GM19438 (cell line): ENCODE measurements around the gene SLC7A4.
A peak's percentile ranks its signal among the peaks of the same experiment; 100 is the strongest.

Experiments
- ATAC-seq: cut with Tn5 transposase; IDR thresholded peaks from one replicate; pipeline ENCODE4 v1.9.1; 2021; ENCODE audit warnings: low read depth; ENCODE audit not compliant: unreplicated experiment

Gene SLC7A4

DNA sequence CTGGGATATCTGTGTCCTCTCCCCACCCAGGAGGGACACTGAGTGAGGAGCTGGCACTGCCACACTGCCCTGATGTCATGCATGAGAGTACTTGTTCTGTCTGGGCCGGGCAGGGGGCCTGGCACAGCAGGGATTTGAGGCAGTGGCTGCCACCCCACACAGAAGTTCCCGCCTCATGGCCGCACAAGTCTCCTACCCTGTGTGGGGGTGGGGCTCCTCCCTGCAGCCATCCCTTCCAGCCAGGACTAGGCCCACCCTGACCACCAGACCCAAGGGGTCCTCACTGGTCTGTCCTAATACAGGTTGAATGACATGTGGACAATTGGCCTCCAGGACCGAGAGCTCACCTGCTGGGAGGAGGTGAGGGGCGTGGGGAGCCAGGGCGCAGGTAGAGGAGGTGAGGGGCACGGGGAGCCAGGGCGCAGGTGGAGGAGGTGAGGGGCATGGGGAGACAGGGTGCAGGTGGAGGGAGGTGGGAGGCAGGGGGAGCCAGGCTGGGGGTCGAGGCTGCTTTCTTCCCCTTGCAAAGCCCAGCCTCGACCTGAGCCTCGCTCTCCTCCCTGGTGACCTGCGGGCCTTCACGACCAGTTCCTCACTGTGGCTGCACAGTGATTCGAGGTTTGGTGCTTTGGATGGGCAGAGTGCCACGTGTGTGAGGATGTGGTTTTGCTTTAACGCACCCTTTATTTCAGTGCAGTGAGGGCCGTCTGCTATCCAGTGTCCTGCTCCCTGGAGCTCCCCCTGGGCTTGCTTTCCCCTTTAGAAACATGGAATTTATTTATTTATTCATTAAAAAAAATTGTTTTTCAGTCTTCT is 42.8 kb downstream of the SLC7A4 start:
- no peak for ATAC-seq

DNA sequence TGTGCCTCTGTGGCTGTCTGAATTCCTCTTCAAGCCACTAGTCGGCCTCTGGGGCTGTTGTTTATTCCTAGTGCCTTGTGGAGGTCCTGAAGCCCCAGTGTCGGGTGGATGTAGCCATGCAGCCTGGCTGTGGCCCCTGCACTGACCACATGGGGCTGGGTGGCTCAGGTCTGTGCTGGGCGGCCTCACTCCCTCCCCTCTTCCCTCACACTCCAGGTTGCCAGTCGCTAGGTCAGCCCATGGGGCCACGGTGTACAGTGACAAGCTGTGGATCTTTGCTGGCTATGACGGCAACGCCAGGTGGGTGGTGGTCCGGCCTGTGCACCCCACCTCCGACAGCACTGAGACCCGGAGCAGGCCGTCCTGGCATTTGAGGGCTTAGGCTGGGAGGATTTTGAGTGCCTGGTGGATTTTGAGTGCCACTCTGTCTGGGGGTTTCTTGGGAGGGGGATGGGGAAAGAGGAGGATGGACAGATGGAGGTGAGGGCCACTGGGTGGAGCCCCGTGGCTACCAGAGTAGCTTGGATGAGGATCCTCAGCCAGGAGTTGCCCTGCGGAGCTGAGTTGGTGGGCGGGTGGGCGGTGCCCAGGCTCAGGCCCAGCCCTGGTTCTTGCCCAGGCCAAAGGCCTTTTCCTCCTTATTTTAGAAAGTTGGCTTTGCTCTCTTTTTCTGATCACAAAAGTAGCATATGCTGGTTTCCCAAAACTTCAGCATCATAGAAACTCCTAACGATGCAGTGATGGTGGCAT is 43.6 kb downstream of the SLC7A4 start:
- no peak for ATAC-seq

DNA sequence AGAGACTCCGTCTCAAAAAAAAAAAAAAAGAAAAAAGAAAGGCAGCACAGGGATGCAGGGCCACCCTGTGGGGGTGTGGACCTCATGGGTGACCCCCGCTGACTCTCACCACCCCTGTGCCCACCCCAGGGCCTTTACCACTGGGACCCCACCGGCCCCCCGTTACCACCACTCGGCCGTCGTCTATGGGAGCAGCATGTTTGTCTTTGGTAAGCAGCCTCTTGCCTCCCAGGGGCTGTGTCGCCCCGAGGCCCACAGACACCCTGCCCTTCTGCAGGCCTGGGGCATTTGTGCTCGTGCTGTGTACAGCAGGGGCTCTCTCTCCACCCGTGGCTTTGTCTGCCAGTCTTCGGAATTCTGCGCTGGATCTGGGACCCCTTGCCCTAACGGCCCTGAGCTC is 45.0 kb downstream of the SLC7A4 start:
- no peak for ATAC-seq

DNA sequence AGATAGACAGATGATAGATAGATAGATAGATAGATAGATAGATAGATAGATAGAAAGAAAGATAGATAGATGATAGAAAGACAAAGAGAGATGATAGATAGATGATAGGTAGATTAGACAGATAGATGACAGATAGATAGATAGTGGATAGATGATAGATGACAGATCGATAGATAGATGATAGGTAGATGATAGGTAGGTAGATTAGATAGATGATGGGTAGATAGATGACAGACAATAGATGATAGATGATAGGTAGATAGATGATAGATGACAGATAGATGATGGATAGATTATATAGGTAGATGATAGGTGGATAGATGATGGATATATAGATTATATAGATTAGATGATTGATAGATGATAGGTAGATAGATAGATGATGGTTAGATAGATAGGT is 46.0 kb downstream of the SLC7A4 start:
- no peak for ATAC-seq

DNA sequence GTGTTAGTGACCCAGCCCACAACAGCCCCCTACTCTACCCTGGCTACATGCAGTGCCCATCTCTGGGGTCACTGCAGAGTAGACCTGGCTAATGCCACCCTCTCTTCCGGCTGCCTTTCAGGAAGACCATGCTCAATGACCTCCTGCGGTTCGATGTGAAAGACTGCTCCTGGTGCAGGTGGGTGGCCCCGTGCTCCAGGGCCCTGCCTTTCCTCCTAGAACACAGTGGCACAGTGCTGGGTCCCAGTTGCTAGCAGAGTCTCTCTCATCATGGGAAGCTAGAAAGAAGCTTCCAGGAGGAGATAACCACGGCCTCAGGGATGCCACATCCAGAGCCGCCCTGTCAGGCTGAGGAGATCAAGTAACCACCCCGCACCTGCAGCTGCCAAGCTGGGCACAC is 46.6 kb downstream of the SLC7A4 start:
- no peak for ATAC-seq

DNA sequence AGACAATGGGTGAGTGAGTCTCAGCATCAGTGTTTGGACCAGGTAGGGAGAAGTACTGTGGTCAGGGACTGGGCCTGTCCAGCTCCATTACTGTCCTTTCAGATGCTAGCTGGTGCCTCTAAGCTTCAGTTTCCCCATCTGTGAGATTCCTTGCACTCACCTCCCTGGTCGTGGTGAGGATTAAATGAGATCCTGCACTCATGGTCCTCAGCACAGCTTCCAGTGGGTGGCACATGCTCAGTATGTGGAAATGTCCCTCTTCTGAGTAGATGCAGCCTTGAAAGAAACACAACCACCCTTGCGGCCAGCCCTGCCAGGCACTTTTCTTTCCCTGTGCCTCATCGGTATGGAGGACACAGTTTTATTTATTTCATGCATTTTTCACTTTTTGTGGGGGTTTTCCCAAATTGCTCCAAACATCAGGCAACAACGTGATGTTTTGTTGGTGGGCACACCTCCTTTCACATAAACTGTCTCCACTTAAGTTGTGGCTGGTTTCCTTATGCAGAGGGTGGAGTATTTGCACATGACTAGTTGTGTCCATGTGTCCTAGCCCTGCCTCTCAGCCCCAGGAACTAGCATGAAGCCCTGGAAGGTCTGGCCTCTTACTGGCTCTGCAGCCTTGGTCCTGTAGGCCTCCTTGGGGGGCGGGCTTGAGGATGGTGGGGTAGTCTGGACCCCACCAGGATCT is 49.1 kb downstream of the SLC7A4 start:
- no peak for ATAC-seq

DNA sequence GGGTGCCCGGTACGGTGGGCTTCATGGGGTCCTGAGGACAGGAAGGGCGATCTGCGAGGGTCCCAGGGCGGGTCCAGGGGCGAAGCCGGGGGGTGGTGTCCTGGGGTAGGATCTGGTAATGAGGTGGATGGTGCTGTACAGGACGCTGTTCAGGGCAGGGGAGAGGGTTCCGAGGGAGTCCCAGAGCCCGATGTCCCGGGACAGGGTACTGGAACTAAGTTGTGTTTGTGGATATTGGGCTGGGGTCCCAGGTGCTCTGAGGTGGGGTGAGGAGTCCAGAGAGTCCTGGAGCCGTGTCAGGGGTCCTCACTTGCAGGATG is 49.8 kb downstream of the SLC7A4 start:
- no peak for ATAC-seq

DNA sequence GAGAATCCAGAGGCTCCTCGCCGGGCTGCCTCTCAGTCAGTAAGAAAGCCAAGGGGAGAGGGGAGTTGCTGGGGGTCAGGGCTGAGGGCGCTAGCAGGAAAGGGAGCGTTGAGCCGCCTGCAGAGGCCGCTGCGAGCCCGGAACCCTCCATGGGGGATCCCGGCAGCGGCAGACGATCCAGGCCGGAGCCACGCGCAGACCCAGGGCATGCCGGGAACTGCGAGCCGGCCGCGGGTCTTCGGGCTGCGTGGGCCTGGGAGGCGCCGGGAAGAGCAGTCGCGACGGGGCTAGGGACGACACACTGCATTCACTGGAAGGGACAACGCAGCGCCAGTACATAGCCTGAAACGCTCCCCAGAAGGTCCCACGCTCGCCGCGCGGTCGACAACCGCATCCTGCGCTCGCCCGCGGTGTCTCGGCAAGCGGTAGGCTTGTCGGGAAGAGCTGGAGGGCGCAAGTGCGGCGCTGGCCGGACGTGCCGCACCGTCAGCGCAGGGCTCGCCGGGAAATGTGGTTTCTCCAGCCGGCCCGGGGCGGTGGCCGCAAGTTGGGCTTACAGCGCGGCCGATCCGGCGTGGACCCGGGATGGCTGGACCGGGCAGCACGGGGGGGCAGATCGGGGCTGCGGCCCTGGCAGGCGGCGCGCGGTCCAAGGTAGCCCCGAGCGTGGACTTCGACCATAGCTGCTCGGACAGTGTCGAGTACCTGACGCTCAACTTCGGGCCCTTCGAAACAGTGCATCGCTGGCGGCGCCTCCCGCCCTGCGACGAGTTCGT is 50.4 kb downstream of the SLC7A4 start, which contains the start of gene LZTR1:
Gene LZTR1, plus strand, starts transcription at position 511 of the 776 bp plus-strand sequence. Its CDS starts 75 bp downstream, at position 586.
- ATAC-seq = peak; percentile 82

DNA sequence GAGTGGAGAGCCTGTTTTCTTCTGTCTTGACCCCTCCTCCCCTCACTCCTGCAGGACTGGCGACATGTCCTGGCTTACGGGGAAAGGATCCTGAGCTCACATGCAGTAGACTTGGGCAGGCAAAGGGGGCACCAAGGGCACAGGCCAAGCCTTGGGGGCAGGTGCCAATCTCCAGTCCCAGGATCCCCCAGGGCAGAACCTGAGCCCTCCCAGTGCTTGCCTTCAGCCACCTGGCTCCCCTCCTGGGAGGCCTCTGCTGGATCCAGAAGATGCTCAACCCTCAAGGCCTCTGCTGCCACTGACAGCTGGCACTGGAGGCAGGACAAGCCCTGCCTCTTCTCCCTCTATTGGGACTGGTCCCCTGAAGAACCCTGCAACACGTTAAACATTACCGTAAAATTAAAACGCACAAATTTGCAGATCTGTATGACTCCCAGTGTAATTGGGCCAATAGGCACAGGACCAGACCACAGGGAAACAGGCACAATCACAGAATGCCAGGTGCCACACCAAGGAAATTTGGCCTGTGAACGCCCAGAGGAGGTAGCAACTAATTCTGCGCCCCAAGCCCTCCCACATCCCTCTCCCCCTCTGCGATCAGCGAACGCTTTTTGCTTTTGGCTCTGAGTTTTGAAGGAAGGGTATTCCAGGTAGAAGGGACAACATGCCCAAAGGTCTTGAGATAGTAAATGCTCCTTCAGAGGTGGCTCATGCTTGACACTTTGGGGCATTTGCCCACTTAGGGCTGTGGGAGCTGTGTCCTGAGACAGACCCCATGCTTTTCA is 51.2 kb downstream of the SLC7A4 start:
- ATAC-seq = no peak

DNA sequence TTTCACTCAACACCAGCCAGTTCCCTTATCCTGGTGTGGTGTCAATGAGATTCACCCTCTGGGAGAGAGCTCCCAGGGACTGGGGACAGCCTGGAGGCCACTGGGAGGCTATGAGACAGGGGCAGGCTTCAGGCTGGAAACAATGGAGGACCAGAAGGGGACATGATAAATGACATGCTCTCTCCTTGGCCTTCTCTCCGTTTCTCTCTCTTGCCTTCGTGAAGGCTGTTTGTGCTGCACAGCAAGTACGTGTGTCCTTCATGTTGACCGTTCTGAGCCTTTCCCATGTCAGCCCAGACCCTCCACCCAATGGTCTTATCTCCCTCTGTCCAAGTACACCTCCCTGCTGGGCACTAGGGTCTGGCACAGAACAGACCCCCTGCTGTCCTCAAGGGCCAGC is 51.8 kb downstream of the SLC7A4 start:
- no peak for ATAC-seq

DNA sequence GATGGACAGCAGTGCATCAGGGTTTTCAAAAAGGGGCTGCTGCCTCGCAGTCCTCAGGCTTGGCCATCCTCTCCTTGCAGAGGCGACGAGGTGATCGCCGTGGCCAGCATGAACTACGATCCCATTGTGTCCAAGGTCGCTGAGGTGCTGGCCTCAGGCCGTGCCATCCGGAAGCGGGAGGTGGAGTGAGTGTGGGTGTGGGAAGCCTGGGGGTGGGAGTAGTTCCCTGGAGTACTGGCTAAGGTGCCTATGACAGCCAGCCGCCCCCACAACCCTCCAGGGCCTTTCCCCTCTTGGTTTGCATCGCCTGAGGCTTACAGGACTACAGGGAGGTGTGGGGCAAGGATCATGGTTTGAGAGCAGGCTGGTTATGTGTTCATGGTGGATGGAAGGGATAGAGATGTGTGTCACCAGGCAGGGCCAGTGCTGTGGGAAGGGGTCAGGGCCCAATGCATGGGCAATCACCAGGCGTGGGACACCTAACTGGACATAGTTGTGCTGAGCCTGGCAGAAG is 52.4 kb downstream of the SLC7A4 start:
- no peak for ATAC-seq

DNA sequence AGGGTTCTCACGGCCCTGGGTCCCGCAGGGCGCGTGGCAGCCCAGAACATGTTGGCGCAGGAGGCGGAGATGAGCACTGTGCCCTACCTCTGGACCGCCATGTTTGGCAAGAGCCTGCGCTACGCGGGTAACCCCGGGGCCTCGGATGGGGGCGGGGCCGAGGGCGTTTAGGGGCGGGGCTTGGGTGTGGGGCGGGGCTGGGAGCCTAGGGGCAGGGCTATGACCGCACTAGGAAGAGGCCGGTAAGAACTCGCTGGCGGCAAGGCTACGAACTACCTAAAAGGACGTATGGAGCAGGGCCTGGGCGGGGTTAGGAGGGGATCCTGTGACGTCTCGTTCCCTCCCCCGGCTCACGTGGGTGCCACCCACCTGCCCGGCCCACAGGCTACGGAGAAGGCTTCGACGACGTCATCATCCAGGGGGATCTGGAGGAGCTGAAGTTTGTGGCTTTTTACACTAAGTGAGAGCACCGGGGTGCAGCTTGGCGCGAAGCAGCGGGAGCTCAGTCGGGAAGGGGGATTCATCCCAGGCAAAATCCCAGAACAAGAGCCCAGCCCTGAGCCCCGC is 53.0 kb downstream of the SLC7A4 start:
- ATAC-seq = no peak
